ENCODE measurements around the gene CLCNKA.

DNA sequence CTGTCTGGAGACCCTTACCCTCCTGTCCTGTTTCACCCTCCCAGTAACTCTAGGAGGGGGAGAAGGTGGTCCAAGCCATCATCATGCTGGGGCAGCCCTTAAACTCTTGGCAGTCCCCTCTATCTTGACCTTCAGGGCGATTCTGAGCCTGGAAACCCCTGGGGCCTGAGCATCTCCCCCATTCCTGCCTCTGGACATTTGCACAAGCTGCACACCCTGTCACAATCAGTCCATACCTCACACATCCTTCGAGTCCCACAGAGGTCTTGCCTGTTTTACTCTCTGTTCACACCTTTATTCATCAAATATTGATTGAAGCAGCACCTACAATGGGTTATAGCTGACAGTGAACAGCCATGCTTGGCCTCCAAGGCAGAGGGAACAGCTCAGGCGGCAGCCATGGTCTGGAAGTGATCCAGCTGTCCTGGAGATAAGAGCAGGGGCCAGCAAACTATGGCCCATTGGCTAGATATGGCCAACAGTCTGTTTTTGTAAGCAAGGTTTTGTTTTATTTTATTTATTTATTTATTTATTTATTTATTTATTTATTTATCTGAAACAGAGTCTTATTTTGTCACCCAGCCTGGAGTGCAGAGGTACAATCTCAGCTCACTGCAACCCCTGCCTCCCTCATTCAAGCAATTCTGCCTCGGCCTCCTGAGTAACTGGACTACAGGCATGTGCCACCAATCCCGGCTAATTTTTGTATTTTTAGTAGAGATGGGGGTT lies 58.8 kb downstream of the CLCNKA start:
- no peak for TF ChIP-seq POLR2A (IDR thresholded peaks at IDR 0.05)
- TF ChIP-seq, protein P1, sequence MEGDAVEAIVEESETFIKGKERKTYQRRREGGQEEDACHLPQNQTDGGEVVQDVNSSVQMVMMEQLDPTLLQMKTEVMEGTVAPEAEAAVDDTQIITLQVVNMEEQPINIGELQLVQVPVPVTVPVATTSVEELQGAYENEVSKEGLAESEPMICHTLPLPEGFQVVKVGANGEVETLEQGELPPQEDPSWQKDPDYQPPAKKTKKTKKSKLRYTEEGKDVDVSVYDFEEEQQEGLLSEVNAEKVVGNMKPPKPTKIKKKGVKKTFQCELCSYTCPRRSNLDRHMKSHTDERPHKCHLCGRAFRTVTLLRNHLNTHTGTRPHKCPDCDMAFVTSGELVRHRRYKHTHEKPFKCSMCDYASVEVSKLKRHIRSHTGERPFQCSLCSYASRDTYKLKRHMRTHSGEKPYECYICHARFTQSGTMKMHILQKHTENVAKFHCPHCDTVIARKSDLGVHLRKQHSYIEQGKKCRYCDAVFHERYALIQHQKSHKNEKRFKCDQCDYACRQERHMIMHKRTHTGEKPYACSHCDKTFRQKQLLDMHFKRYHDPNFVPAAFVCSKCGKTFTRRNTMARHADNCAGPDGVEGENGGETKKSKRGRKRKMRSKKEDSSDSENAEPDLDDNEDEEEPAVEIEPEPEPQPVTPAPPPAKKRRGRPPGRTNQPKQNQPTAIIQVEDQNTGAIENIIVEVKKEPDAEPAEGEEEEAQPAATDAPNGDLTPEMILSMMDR (IDR thresholded peaks at IDR 0.05) = no peak

Measured in ovary (tissue), 3 donors.